CD4-positive, alpha-beta T cell treated with Interleukin-17A for 1 hour (primary cell): Measurements from ENCODE around the gene CASQ1.

ENCODE experiments used
- DNase-seq: peaks from one replicate; pipeline ENCODE4 v3.0.0-alpha.2; 2020

The CASQ1 gene

GRCh38 chr1:160189649-160190625 is at the start of gene CASQ1:
Gene CASQ1, plus strand, starts transcription at chr1:160190575. Its CDS starts 177 bp downstream, at chr1:160190752.
- DNase-seq, result no peak

GRCh38 chr1:160143695-160144094 is 46.7 kb upstream of the CASQ1 start:
- no peak for DNase-seq

GRCh38 chr1:160144921-160145320 is 45.5 kb upstream of the CASQ1 start:
- no peak for DNase-seq

GRCh38 chr1:160146107-160146506 is 44.3 kb upstream of the CASQ1 start:
- no peak for DNase-seq

- no peak for DNase-seq
Measured at GRCh38 chr1:160148121-160148520, 42.3 kb upstream of the CASQ1 start.

GRCh38 chr1:160149233-160149632 is 41.1 kb upstream of the CASQ1 start:
- DNase-seq, result no peak

- no peak for DNase-seq
Measured at GRCh38 chr1:160149716-160150115, 40.7 kb upstream of the CASQ1 start.

- DNase-seq, result no peak
Measured at GRCh38 chr1:160151303-160151702, 39.1 kb upstream of the CASQ1 start, which contains the start of gene ATP1A4. Gene ATP1A4, plus strand, starts transcription at chr1:160151603. Its CDS starts 438 bp downstream, at chr1:160152041.

- DNase-seq, result no peak
Measured at GRCh38 chr1:160154790-160155189, 35.6 kb upstream of the CASQ1 start.

GRCh38 chr1:160156361-160156760 is 34.0 kb upstream of the CASQ1 start:
- DNase-seq, result no peak

GRCh38 chr1:160157174-160157573 is 33.2 kb upstream of the CASQ1 start:
- DNase-seq, result no peak

- no peak for DNase-seq
Measured at GRCh38 chr1:160158031-160158430, 32.3 kb upstream of the CASQ1 start.

GRCh38 chr1:160158534-160158933 is 31.8 kb upstream of the CASQ1 start:
- no peak for DNase-seq

- no peak for DNase-seq
Measured at GRCh38 chr1:160159846-160160245, 30.5 kb upstream of the CASQ1 start.

- DNase-seq, result no peak
Measured at GRCh38 chr1:160161965-160162705, 28.2 kb upstream of the CASQ1 start.

- no peak for DNase-seq
Measured at GRCh38 chr1:160162931-160163330, 27.4 kb upstream of the CASQ1 start.

- DNase-seq, result no peak
Measured at GRCh38 chr1:160163615-160164014, 26.8 kb upstream of the CASQ1 start.

GRCh38 chr1:160164121-160164520 is 26.3 kb upstream of the CASQ1 start:
- DNase-seq, result no peak

- no peak for DNase-seq
Measured at GRCh38 chr1:160166166-160166868, 24.1 kb upstream of the CASQ1 start.

- no peak for DNase-seq
Measured at GRCh38 chr1:160167056-160167455, 23.3 kb upstream of the CASQ1 start.

GRCh38 chr1:160167580-160167979 is 22.8 kb upstream of the CASQ1 start:
- DNase-seq, result no peak

- no peak for DNase-seq
Measured at GRCh38 chr1:160168016-160168415, 22.4 kb upstream of the CASQ1 start.
